SW 1271 (cell line): ENCODE measurements around the gene EIF4A2.

ENCODE experiments used
- DNase-seq, 2 experiments: peaks; one replicate each; lab custom pipeline; 2025; lab: John Stamatoyannopoulos, UW

Gene EIF4A2

DNA sequence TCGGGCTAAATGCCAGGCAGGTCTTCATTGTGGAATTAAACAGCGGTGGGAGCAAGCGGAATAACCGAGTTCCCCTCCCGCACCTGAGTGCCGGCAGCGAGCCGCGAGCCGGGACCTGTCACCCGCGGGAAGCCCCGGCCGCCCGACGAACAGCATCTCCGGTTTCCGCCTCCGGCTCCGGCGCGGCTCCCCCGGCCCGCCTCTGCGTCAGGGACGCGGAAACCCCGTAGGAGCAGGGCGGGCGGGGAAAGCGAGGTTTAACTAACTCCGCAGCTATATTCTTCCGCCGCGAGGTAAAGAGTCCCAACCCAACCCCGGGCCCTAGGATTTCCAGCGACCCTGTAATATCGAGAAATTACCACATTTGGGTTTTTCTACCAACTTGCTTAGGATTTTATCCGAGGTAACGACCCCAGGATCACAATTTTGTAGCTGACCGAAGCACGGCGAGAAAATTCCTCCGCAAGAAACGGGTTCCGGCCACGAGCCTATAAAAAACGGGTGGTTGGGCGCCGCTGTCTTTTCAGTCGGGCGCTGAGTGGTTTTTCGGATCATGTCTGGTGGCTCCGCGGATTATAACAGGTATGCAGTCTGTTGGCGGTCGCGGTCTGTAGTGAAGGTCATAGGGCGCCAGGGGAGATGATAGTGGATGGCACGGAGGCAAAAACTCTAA lies at the start of gene EIF4A2:
TSS of gene EIF4A2 (plus strand) at position 520 of the 673 bp plus-strand sequence. CDS start at position 554, 34 bp downstream.
- DNase-seq = peak; percentile 66 to 88

DNA sequence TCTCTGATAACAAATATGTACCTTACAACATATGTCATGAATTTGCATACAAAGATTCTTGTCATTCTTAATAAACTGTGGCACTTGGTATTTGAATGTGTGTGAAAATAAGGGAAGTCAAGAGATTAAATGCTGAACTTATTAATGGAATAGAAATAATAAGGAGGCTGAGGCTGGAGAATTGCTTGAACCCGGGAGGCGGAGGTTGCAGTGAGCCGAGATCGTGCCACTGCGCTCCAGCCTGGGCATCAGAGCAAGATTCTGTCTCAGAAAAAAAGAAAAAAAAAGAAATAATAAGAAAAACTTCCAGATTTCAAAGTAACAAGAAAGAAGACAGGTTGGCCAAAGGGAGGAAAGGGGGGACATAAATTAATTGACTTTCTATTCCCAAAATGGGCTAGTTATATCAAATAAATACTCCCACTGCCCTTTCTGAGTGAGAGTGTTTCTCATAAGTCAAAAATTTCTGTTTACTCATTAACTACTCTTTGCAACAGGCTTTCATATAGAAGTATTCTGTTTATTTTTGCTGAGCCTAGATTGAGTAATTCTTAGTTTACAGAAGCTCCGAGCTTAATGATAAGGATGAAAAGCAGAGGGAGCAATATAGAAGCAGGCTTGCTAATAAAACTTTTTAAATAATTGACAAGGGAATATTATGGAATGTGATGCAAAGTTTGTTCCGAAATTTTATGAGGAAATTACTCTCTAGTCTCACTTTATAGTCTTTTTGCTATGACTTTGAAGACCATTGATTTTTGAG lies 40.6 kb upstream of the EIF4A2 start:
- no peak for DNase-seq

DNA sequence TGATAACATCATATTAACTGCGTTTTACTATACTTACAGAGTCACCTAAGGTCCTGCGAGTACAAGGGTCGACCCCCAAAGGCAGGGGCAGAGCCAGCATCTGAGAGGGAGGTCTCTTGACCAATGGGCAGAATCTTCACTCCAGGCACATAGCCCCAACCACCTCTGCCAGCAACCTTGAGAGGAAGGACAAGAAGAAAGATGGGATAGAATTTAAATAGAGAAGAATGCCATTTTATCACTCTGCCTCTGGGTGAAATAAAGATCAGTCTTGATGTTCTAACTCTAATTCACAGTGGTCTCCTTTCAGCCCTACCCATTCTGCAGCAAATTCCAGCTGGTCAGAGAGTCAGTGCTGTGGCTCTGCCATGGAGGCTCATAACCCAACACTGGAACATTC lies 39.7 kb upstream of the EIF4A2 start:
- no peak for DNase-seq

DNA sequence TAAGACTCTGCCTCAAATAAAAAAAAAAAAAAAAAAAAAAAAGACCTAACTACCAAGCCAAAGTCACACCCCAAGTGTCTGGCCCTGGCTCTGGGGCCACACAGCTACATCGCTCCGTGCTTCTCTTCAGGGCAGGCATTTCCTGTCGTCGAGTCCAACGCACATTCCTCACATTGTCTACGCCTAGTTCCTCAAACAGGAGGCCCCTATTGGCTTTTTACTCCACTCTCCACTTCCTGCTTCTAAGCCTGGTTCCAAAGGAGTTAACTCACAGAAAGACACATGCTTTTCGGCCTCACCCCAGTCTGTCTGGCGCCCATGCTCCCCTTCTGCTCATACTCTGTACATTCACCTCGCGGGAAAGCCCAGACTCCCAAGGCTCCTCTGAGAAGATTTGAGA lies 37.4 kb upstream of the EIF4A2 start:
- peak; percentile 39 to 49 for DNase-seq

DNA sequence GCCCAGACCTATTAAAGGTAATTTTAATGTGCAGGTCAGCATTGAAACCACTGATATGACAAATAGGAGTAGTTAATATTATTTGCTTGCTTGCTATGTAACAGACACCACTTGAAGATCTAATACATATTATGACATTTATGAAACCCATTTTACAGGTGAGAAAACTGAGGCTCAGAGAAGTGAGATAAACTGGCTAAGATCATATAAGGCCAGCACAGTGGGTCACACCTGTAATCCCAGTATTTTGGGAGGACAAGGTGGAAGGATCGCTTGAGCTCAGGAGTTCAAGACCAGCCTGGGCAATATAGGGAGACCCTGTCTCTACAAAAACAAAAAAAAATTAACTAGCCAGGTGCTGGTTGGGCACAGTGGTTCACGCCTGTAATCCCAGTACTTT lies 33.1 kb upstream of the EIF4A2 start:
- no peak for DNase-seq

DNA sequence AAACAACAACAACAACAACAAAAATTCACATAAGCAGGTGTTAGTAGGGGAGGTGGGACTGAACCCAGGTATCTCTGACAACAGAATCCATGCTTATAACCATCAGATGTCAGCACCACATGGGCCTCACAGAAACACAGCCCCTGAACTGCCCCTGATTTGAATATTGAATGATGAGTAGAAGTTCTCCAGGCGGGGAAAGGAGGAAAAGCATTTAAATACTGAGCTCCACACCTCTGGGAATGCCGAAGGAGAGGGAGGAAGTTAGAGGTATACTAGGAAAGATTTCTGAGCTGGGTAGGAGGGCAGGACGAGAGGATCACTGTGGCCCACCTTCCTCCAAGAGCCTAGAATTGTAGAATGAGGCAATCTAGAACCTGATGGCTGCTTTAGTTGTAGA lies 31.9 kb upstream of the EIF4A2 start:
- no peak for DNase-seq

DNA sequence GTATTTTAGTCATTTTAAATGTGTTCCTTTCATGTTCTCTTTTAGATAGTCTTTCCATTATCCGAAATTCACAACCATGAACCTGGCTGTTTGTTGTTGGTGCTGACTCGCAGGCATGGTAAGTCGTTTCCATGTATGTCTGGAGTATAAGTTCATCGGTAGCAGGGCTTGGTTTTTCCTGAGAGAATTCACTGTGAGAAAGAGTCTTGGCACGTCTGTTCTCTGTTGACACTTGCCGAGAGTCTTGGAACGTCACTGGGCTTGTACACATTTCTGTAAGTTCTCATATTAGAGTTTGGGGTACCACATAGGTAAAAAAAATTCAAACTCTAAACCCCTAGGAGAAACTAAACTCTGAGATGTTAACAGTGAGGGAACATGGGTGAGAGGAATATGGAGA lies 29.4 kb upstream of the EIF4A2 start:
- no peak for DNase-seq

DNA sequence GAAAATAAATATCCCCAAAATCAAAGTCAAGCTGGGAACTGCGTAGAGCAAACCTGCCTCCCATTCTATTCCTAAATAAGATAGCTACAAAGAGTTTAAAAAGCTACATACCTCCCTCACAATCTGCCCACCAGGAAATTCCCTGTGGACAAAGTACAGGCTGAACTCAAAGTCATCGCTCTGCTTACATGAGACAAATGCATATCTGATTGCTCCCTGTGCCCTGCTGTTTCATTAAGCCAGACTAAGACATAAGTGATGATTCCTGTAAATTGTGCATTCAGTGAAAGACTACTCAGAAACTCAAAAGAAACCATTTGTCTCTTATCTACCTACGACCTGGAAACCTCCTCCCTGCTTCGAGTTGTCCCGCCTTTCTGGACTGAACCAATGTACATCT lies 28.5 kb upstream of the EIF4A2 start:
- DNase-seq = no peak

DNA sequence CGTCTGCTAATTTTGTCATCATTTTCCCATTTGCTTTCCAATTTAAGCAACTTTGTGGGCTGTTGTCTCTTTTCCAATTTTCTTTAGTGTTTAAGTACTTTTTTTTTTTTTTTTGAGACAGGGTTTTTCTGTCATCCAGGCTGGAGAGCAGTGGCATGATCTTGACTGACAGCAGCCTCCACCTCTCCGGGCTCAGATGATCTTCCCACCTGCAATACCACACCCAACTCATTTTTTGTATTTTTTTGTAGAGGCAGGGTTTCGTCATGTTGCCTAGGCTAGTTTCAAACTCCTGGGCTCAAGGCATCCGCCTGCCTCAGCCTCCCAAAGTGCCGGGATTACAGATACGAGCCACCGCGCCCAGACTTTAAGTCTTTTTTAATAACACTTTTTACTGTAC lies 26.2 kb upstream of the EIF4A2 start:
- DNase-seq = no peak

DNA sequence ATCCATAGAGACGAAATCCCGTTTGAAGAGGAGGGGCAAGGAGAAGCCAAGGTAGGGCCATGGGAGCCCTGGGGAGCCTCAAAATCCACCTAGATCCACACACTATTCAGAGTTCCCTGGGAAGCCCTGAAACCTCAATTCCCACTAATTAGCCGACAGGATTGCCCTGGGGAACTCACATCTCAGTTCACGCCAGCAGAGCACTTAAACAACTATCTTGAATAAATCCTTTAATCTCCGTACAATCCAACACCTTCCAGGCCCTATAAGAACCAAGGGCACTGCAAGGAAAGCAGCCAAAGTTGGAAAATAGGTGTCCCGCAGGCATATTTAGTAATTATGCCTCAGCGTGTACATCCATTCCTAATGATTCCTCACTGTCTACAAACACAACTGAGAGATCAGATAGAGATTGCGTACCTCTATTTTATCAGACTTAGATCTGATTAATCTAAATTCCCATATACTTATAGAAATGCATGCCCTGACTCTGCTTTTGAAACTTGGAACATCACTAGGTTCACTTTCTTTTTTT lies 25.6 kb upstream of the EIF4A2 start:
- no peak for DNase-seq

DNA sequence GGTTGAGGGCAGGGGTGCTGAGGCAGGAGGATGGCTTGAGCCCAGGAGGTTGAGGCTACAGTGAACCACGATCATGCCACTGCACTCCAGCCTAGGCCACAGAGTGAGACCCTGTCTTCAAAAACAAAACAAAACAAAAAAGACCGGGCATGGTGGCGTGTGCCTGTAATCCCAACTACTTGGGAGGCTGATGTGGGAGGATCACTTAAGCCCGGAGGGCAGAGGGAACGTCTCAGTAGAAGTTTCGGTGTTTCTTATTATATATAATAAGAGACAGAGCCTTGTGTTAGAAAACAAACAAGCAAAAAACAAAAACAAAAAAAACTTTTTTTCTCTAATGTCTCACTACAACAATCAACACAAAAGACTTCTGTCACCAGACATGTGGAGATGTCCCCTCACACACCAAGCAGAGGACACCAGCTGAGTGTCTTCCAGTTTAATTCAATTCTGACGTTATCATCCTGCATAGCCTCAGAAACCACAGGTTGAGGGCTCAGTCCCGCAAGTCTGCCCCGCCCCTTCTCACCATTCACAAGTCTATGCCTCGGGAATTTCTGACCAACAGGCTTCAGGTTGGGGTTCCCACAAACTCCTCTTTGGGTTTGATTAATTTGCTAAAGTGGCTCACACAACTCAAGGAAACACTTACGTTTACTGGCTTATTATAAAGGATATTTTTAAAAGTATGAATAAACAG lies 24.0 kb upstream of the EIF4A2 start:
- no peak for DNase-seq

DNA sequence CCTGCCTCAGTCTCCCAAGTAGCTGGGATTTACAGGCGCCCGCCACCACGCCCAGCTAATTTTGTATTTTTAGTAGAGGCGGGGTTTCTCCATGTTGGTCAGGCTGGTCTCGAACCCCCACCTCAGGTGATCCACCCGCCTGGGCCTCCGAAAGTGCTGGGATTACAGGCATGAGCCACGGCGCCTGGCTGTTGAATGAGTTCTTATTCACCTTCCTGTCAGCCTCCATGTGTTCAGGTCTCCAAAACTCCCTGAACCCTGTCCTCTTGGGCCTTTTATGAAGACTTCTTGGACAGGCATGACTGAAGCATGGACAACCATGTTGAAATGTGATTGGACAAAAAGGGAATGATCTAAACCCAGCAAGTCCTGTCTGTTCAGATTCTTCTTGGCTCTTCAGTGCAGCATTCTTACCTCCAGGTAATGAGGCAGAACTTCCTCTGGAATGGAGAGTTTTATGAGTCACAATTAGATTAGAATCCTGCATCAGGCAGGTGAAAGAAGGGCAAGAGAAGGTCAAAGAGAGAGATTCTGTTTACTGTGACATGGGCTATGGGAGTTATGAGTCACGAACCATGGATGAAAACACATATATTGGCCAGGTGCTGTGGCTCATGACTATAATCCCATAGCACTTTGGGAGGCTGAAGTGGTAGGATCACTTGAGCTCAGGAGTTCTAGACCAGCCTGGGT lies 23.1 kb upstream of the EIF4A2 start:
- no peak for DNase-seq

DNA sequence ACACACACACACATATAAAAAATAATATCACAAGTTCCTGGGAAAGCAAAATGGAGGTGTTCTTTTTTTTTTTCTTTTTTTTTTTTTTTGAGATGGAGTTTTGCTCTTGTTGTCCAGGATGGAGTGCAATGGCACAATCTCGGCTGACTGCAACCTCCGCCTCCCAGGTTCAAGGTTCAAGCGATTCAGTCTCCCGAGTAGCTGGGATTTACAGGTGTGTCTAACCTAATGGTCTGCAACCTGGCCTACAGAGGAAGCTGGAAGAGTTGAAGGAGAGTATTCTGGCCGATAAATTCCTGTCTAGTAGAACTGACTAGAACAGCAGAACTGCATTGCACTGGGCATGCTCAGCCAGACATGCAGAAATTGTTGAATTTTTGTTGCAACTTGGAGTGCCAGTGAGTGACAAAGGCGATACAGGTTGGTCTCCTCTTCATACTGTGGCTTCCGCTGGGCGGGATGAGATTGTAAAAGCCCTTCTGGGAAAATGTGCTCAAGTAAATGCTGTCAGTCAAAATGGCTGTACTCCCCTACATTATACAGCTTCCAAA lies 22.4 kb upstream of the EIF4A2 start:
- no peak for DNase-seq

DNA sequence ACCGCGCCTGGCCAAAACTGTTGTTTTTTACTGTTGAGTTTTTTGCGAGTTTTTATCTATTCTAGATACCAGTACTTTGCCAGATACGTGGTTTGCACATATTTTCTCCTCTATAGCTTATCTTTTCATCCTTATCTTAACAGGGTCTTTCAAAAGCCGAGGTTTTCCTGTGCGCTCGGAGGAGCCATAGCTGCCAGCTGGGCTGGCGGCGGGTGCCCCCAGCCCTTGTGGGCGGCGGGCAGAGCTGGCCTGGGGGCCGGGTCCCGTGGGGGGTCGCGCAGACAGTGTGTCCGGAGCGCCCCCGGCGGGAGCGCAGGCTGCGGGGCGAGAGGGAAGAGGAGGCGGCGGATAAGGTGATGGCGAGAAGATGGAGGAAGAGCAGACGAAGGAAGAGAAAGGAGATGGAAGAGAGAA lies 11.1 kb upstream of the EIF4A2 start:
- no peak for DNase-seq

DNA sequence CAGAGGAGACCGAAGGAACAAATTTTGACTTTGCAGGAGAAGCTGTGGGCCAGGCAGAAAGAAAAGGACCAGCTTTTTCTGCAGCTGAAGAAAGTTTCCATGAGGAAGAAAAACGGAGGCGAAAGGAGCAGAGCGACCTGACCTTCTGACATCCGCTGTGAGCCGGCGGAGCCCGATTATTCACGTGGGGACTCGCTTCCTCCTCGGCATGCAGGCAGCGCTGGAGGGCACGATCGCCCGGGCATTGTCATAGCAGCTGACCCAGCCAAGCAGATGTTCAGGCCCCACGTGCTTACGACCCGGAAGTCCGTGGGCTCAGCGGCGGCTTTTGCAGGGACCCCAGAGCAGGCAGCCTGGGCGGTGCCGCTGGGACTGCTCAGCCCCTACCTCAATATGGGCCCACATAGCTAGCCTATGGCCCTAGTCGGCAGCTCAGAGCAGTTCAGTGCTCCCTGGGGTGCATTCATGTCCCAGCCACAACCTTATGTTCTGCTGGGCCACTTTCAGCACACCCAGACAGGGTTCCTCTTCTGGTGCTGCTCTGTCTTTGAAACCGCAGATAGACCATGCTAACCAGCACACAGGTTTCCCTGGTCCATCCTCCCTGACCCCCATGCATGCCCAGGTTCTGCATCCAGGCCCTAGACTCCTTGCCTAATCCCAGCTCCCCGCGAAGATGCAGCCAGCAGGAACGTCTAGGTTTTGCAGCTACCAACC lies 10.5 kb upstream of the EIF4A2 start:
- DNase-seq = no peak

DNA sequence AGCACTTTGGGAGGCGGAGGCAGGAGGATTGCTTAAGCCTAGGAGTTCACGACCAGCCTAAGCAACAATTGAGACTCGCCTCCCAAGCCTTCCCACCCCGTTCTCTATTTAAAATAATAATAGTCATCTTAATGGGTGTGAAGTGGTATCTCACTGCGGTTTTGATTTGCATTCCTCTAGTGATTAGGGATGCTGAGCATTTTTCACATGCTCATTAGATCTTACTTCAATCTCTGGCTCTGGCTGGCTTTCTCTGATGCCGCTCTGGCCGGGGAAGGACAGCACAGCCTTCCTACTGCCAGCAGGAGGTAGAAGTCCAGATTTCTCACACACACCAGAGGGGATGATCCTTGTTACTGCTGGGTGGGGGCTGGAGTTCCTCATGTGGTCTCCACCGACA lies 7.4 kb upstream of the EIF4A2 start:
- no peak for DNase-seq

DNA sequence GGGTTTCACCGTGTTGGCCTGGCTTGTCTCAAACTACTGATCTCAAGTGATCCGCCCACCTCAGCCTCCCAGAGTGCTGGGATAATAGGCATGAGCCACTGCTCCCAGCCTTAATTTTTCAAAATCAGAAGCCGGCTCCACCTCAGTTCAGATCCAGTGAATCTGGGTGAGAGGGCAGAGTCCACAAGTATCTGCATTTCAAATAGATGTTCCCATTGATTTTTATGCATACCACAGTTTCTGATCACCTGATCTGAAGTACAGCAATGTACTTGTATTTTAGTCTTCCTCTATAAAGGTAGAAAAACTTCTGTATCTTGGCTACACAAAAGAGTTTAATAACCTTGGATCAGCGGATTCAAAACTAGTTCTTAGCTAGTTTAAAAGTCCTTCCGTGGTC lies 4.2 kb upstream of the EIF4A2 start:
- no peak for DNase-seq

DNA sequence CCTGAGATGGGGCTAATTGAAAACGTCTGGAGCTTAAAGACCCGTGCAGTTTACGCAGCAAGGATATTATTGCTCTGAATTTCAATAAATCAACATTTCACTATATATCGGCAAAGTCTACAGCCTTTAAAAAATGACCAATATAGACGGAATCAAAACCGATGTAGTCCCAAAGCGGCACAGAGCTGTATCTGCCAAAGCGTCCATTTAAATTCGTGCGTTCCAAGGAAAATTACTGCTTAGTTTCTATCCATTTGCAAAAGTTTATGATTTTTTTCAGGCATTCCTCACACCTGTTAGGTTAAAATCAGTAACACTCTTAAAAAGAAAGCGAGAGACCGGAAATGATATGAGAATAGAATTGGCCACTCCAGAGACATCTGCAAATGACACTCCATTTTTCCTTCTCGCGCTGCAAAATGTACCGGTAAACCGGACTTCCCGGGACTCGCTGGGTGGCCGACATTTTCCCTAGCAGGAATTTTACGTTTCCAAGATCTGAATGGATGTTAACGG lies 777 bp upstream of the EIF4A2 start:
- no peak for DNase-seq

DNA sequence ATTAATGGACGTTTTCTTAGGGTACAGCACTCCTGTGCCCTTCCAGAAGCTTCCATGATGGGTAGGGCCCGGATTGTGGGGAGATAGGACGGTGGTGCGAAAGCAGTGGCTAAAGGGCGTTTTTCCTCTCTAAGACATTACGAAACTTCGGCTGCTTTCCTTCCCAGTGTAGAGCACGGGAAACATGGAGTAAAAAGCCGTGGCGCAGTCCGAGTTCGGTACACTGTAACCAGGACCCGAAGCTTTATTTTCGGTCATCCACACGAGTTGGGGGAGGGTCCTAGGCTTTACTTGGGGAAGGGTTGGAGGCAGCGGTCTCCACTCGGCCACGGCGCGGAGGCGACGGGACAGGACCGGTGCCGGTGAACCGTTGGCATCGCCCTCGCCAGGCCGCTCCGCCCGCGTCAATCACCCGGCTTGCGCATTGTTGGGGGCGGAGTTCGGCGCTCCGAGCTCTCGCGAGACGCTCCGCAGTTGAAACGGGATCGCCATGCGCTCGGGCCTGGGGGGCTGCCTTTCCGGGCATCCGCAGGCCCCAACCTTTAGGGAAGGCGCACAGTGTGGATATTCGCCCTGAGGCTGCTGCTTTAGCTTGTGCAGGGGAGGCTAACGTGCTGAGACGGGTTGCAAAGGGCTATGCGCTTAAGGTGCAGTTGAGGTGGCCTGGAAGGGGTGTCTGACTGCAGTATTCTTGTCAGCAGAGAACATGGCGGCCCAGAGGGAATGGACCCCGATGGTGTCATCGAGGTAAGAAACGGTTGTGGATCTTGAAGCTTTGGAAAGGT lies 546 bp downstream of the EIF4A2 start:
- DNase-seq = peak; percentile 25 to 71

DNA sequence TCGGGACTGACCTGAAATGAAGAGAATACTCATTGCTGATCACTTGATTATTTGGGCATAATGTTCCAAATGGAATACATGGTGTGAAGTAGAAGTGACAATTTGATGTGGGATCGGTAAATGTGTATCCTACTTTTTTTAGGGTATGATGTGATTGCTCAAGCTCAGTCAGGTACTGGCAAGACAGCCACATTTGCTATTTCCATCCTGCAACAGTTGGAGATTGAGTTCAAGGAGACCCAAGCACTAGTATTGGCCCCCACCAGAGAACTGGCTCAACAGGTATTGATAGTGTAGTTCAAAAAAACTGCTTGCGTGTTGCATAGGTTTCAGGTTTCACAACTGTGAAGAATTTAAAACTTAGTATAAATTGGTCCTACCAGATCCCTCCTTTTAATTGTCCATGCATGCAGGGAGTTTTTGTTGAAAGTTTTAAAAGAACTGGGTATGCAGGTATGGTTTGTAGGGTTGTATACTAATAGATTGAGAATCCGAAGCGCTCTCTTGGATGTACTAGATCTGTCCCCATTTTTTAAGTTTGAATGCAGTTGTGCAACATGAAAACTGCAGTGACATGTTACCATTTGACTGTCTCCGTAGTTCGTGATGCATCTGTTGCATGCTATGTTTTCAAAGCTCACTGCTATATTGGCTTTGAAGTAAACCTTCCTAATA lies 1.6 kb downstream of the EIF4A2 start:
- no peak for DNase-seq
